ENCODE results near the gene DNAJB2. TPM values are rescaled to one million over a fixed set of nuclear protein-coding genes. Genes with fewer than 3 reads are reported as not detected.
"Not testable (repeated sequence)": the region's sequence is repeated elsewhere in the genome, so short reads cannot be mapped to it uniquely, and the experiment has no call there.

DNAJB2 gene
- total RNA-seq, 1 donor from 2014 or later = 77.5 TPM

- TF ChIP-seq CTCF (IDR thresholded peaks at IDR 0.05; ENCODE audit: borderline replicate concordance) = no peak
- Histone ChIP-seq H3K27me3 (ENCODE audit: low read depth) (peaks cover 24% of the 10 kb centered on the region), H3K4me1 (peaks cover 67% of the 10 kb centered on the region), H3K27ac (replicated peaks) (peak within 1 kb of the TSS; percentile 87), H3K36me3 (peaks cover 22% of the 10 kb centered on the region), H3K9me3 (replicated peaks) (no peaks in the 10 kb centered on the region), H3K4me3 (peak within 1 kb of the TSS; percentile 85)
- no peak for DNase-seq
- intact Hi-C loops (cut with micrococcal nuclease) = no loop called here
Measured at GRCh38 chr2:219252900-219253752, 26.0 kb upstream of the DNAJB2 start, which contains the start of gene TUBA4B. Gene TUBA4B (plus strand): TSS chr2:219253243. CDS start chr2:219253408, 165 bp downstream.

DNA sequence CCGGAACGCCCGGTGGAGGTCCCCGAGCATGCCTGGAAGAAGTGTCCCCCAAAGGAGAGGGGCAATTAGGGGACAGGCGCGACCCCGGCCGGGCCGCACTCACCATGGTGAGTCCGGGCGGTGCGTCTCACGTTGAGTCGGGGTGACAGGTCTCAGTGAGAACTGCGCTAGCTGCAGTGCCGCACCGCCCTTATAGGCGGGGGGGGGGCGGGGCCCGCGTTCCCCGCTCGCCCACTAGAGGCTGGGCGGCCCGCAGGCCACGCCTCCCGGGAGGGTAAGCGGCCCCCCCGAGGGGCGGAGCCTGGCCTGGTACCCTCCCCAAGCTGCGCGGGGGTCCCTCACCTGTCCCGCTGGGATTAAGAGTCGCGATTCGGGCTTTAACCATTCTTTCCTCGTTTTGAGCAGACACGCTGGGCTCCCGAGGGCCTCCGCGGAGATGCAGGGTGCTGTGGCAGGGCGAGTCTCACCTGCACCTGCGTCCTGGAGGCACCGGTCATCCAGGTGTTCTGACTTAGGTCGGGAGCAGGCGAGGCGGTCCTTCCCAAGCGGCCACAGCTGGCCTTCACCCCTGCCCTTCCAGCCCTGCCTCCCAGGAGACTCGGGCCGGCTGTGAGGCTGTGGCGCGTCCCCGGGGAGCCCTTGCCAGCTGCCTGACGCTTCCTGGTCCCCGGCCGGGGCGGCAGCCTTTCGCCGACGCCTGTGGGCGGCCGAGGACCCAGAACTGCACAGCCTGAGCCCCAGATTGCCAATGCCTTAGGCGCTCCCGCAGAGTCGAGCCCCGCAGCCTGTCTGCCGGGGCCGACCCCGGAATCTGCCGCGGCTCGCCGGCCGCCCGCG, 25.2 kb upstream of the DNAJB2 start, which contains the start of gene TUBA4A:
TUBA4A (minus strand) TSS at position 166 of the 837 bp plus-strand sequence; CDS start at position 106, 60 bp downstream.
- intact Hi-C loops (cut with micrococcal nuclease) = no loop called here

DNA sequence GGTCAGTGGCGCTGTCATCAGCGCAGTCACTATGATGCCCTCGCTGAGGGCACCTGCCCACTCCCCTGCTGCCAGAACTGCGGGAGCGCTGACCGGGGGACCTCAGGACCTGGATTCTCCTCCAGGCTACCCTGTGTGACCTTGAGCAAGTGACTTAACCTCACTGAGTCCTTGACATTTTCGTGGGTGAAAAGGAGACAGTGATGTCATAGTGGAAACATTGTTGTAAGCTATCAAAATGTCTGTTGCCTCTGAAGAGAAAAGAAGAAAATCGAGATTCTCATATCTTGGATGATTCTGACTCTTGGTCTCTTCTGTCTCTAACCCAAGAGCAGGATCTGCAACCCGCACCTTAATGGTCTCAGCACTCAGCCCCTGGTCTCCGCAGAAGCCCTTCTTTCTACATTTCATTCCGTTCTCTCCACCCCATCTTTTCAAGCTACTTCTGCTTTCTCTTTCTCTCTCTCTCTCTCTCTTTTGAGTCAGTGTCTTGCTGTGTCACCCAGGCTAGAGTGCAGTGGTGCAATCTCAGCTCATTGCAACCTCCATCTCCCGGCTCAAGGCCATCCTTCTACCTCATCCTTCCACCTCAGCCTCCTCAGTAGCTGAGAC, 24.5 kb upstream of the DNAJB2 start:
- Histone ChIP-seq H3K27me3 (ENCODE audit: low read depth) (peaks cover 35% of the 10 kb centered on the region), H3K9me3 (replicated peaks) (no peaks in the 10 kb centered on the region), H3K36me3 (peaks cover 19% of the 10 kb centered on the region), H3K4me1 (peaks cover 51% of the 10 kb centered on the region), H3K27ac (replicated peaks) (peak overlapping the region; percentile 87), H3K4me3 (peak overlapping the region; percentile 85)
- no peak for TF ChIP-seq CTCF (IDR thresholded peaks at IDR 0.05; ENCODE audit: borderline replicate concordance)
- no peak for DNase-seq
- intact Hi-C loops (cut with micrococcal nuclease) = no loop called here

More for the DNA sequence above, 25.2 kb upstream of the DNAJB2 start, which contains the start of gene TUBA4A:
- peaks cover 29% of the 10 kb centered on the region for H3K27me3 ChIP-seq (ENCODE audit: low read depth)
- peaks cover 19% of the 10 kb centered on the region for H3K36me3 ChIP-seq
- peak; percentile 86 for DNase-seq
- H3K9me3 ChIP-seq (replicated peaks) = no peaks in the 10 kb centered on the region
- peak within 1 kb of the TSS; percentile 87 for H3K27ac ChIP-seq (replicated peaks)
- peak within 1 kb of the TSS; percentile 85 for H3K4me3 ChIP-seq
- H3K4me1 ChIP-seq = peaks cover 59% of the 10 kb centered on the region
- peak; percentile 42 for TF ChIP-seq CTCF (IDR thresholded peaks at IDR 0.05; ENCODE audit: borderline replicate concordance)

GRCh38 chr2:219258942-219259341, 20.2 kb upstream of the DNAJB2 start:
- H3K4me3 ChIP-seq; H3K27ac ChIP-seq (replicated peaks); DNase-seq; H3K9me3 ChIP-seq (replicated peaks); H3K36me3 ChIP-seq; intact Hi-C loops (cut with micrococcal nuclease): not testable (repeated sequence)
- Histone ChIP-seq H3K27me3 (ENCODE audit: low read depth) (peaks cover 64% of the 10 kb centered on the region), H3K4me1 (peaks cover 12% of the 10 kb centered on the region)

DNA sequence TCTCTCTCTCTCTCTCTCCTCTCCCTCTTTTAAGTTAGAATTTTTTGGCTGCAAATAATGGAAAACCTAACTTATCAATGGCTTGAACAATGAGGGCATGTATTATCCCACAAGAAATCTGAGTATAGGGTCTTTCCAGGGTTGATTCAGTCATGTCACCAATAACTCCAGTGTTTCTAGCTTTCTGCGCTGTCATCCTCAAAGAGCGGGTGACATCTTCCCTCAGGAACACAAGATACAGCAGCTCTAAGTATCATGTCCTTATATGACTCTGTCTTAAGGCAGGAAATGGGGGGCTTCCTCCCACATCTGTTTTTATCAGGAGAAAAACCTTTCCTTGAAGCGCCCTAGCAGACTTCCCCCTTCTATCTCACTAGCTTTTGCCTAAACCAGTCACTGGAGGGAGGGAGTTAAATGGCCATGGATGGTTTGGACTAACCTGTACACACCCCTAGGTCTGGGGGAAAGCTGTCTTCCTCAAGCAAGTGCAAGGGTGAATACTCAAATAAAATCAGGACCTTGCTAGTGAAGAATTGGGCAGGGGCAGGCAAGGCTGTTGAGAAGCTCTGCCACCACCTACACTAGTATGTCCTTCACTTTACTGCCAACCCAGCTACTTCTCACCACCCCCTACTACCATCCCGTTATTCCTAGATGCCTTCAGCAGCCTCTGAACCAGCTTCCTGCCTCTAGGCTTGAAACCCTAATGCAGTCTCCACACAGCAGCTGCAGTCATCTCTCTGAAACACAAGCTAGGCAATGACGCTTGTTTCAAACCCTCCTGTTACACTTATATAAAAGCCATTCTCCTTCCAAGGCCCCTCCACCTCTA, 17.9 kb upstream of the DNAJB2 start:
- no peaks in the 10 kb centered on the region for H3K4me1 ChIP-seq
- intact Hi-C loops (cut with micrococcal nuclease) = no loop called here

More for the DNA sequence above, 17.9 kb upstream of the DNAJB2 start:
- no peak overlapping the region for H3K4me3 ChIP-seq
- no peak for DNase-seq
- no peak overlapping the region for H3K27ac ChIP-seq (replicated peaks)
- peaks cover 58% of the 10 kb centered on the region for H3K27me3 ChIP-seq (ENCODE audit: low read depth)
- no peaks in the 10 kb centered on the region for H3K9me3 ChIP-seq (replicated peaks)
- no peaks in the 10 kb centered on the region for H3K36me3 ChIP-seq
- TF ChIP-seq CTCF (IDR thresholded peaks at IDR 0.05; ENCODE audit: borderline replicate concordance) = no peak
